HG03039 (cell line): Measurements from ENCODE around the gene ACOXL.
"Not testable (repeated sequence)": the region's sequence is repeated elsewhere in the genome, so short reads cannot be mapped to it uniquely, and the experiment has no call there.

Source experiments
- ATAC-seq: cut with Tn5 transposase; IDR thresholded peaks from one replicate; pipeline ENCODE4 v1.9.1; 2021; ENCODE audit warnings: mild to moderate bottlenecking, moderate library complexity; ENCODE audit not compliant: unreplicated experiment

Gene ACOXL

GRCh38 chr2:111030260-111030891 lies 298.0 kb downstream of the ACOXL start:
- ATAC-seq = no peak

DNA sequence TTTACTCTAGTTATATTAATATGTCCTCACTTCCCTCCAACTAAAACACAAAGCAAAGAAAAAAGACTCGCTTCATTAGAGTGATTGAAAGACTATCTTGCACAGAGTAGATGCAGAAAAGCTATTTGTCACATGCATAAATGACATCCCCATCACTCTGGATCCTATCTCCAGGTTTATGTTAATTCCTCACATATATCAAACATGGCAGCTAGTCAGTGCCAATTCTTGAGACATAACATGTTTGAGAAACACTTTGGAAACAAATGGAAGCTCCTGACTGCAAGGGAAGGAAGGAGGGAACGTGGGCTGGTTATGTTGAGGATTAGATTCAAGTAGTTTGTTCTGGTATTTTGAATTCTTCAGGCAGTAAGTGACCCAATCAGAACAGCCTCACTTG lies 298.6 kb downstream of the ACOXL start:
- no peak for ATAC-seq

DNA sequence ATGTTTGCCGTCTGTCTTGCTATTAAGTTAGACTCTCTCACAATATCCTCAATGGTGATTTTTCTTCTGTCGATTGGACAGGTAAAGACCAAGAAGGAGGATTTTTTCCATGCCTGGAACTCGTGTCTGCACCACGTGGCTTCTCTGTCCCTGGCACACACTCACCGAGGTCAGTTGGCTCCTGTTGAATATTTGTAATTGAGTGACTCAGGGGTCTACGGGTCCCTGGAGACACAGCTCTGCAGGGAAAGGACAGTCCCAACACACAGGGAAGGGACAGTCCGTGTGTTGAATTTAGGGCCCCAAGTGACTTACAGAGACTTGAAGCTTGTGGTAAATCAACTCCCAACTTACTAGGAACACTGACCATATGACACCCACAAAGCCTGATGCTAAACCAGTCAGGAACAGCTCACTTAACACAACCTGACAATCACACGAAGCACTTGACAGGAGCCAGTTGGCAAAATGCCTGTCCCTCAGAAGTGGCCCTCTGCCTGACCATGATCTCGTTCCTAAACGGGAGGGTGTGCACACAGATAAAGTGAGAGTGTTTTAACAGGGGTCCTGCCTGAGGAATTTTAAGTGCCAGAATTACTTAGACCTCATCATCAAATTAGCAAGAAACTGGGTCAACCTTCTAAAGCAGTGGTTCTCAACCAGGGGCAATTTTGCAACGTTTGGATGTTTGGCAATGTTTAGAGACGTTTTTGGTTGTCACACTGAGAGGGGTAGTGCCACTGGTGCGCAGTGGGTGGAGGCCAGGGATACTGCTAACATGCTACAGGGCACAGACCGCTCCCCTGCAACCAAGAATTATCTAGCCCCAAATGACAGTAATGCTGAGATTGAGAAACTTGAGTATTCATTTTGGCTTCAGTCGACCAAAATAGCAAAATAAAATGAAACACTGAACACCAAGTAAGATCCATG lies 299.4 kb downstream of the ACOXL start:
- ATAC-seq = no peak

DNA sequence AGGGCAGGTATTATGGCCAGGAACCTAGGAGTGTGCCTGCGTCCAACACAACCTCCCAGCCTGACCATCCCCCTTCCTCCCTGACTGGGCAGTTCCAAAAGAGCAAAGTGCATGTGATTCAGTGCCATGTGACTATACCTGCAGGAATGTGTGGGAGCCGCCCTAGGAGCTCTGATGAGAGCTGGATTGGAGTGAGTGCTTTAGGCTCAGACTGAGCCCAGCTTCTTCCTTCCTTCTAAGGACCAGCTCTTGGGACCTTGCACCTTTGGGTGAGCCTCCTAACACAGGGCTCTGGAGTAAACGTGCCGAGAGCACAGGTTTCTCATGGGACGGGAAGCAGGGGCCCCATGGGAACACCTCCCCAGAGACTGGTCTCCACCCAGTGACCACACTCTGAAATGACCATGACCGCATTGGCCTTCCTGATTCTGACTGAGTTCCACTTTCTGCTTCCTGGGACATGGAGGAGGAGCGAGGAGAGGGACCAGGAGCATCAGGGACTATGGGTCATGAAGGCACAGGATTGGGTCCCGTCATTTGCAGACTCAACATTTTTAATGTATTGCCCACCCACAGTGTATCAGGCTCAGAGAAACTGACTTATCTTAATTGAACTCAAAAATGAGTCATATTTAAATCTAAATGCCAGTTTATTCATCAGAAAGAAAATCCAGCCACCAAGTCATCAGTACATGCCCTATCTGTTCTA lies 300.5 kb downstream of the ACOXL start:
- no peak for ATAC-seq

DNA sequence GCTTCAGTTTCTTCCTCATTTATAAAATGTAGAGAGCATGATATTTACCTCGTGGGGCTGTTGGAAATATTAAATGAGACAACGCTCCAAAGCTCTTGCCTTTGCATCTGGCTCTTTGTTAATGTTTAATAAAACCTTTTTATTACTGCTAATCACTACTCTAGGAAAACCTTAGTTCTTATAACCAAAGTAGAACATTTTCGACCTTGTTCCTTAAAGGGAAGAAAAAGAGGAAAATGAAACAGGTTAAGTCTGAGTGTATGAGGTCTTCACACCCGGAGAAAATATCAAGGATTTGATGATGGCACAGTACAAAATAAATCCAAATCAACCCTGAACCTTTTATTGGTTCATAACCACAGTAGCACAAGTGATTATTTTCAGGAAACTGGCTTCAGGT lies 301.8 kb downstream of the ACOXL start:
- ATAC-seq = no peak

DNA sequence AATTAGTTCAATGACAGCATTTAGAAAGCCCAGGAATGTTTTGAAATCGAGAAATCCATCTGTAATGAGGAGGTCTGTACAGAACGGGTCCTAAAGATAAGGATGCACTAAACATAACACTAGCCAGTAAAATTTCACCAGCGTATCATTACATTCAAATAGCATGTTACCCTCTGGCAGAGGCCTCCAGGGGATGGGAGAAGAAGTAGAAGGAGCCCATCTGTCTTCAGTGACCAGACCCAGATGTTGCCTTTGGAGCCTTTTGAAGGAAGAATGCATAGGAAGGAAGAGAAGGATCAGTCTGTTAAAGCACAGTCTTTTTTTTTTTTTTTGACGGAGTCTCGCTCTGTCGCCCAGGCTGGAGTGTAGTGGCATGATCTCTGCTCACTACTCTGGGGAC lies 302.2 kb downstream of the ACOXL start:
- ATAC-seq = no peak

DNA sequence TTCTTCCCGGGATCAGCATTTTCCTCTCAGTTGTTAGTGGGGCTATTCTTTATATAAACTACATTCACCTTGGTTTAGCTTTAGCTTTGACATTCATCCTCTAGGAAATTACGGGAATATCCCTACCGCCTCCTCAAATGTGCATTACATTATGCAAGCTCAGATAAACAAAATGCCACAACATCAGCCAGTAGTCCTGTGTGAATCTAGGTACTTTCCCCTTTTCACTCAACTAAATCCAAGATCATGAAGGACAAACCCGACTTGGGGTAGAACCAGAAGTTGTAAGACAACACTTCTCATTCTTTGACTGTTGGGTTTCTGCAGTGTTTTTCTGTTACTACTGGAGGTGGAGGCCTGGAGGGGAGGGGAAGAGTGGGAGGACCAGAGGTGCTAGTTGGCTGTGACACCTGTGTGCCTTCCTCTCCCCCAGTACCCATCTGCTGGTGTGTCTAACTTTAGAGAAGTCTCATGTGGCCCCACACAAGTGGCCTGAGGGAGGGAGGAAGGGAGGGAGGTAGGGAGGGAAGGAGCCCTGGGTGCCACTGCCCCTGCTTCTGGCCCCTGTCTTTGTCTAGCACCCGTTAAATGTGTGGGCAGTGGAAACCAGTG lies 303.6 kb downstream of the ACOXL start:
- no peak for ATAC-seq

- no peak for ATAC-seq
These were observed 304.8 kb downstream of the ACOXL start for GRCh38 chr2:111037128-111037527.

DNA sequence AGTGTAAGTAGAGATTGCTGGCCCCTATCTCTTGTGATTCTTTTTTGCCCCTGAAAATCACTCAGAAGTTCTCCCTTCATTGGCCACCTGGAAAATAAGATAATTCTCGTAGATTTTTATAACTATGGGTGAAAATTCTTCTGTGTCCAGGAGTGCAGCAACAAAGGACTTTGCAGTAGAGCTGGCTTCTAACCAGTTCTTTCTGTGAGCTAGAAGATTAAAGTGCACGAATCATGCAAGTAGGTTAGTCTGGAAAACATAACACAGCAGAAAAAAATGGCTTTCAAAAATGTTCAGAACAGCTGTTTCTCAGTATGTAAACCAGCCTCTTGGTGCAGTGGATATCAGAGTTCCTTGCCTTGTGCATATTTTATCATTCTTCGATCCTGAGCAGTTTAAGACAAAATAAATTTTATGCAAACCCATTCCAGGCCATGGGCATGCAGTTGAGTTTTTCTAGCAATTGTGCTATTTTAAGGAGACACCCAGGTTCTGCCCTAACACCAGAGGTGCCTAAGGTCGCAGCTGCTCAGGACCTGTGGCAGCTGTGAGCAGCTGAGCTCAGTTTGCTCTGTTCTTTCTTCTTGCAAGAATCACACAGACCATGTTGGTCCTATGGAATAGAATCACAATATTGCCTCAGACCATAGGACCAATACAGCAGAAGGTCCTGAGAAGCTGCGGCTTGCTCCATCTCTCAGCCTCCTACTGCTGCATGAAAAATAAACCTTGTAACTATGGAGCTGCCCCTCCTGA lies 307.4 kb downstream of the ACOXL start:
- ATAC-seq = no peak

DNA sequence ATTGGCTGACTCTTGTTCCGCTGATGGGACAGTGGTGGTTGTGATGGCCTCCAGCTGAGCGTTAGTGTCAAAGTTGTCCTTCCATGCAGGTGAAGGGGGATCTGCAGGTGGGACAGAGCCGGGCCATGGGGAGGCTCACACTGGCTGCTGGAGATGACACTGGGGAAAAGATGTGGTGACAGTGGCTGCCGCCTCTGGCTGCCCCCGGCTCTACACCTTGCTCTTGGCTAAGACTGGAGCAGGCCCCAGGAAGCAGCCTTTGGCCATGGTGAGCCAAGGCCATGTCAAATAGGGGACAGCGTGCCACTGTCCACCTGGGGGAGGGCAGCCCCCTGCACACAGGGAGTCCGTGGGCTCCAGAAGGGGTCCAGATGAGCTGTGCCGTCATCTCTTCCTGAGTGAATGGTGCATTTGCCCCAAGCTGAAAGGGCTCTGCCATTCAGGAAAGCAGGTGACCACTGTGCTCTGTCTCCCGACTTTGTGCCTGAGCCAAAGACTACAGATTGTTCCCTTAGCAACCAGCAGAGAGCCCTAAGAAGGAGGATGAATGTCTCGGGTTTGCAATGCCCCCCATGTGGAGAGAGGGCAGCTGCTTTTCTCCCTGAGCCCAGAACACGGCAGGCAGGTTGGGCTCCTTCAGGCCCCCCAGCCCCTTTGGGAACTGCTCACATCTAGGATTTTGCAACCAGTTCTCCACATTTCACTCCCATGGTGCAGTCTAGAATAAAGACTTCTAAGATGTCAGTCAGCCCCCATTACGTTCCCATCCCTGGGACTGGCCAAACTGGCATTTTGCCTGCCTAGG lies 309.2 kb downstream of the ACOXL start:
- ATAC-seq = no peak

GRCh38 chr2:111042261-111042660 lies 309.9 kb downstream of the ACOXL start:
- no peak for ATAC-seq

GRCh38 chr2:111042772-111043771 lies 310.7 kb downstream of the ACOXL start:
- no peak for ATAC-seq

GRCh38 chr2:111044066-111044465 lies 311.7 kb downstream of the ACOXL start:
- no peak for ATAC-seq

- ATAC-seq = not testable (repeated sequence)
These were observed 312.9 kb downstream of the ACOXL start for GRCh38 chr2:111045236-111045635.

GRCh38 chr2:111045771-111046444 lies 313.5 kb downstream of the ACOXL start:
- ATAC-seq = no peak

DNA sequence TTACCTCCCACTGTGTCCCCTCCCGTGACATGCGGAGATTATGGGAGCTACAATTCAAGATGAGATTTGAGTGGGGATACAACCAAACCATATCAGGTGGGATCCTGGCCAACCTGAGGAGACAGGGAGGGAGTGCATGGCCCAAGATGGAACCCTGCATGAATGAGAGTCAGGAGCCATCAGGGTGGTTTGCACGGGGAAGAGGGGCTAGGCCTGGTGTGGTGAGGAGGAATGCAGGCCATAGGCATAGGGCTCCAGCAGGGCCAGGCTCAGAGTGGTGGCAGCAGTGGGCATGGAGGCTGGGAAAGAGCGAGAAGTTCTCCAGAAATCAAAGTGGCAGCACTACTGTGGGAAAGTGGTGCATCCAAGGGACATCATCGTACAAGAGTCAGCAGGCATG lies 314.3 kb downstream of the ACOXL start:
- ATAC-seq = no peak

DNA sequence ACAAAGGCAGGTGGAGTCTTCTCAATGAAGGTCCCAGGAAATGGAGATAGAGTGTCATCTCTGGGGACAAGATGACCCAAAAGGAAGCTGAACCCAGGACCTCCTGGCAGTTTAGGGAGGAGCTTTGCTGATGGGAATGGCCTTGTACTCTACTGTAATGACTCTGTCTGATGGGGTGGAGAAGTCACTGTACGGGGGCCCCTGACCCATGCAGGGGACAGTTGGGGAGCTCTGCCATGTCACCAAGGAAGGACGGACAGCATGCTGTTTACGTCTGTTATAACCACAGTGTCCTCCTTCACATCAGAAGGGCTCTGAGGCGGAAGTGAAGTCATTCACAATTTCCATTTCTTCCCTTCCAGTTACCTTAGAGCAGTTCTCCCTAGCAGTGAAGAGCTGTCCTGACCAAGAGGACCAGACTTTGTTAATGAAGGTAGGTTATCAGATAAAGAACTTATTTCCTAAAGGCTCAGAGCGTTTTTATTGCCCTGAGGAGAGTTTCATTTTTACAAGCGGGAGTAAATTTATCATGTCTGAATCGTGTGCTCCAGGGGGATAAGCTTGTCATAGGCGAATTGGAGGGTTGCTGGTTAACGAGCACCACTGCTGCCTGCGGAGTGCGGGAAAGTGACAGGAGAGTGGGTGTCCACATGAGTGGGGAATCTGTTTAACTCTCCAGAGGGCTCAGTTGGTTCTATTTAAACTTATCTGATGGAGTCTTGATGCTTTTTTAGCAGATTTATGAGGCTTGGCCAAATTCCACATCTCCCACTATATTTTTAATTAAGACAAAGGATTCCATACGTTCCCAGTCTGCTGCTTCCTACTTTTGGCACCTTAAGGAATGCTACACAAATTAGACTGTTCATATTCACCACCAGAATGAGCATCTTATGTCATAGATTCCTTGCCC lies 316.7 kb downstream of the ACOXL start:
- no peak for ATAC-seq
